HepG2 (cell line): ENCODE results near the gene GRK3.
"Not testable (repeated sequence)": the region's sequence is repeated elsewhere in the genome, so short reads cannot be mapped to it uniquely, and the experiment has no call there.

Source experiments
- CREB1 ChIP-seq, 2 experiments: fragments of 450-650 bp in 1 of 2; IDR thresholded peaks; 2 replicates each; pipeline ENCODE4 v1.6.1; 2016 to 2017; ENCODE audit warnings: control low read depth in 1 of 2, mild to moderate bottlenecking in 1 of 2, missing compliant biosample characterization in 1 of 2, missing genetic modification characterization in 1 of 2
- CTCF ChIP-seq: sonication (generic); formaldehyde crosslinking; IDR thresholded peaks from 2 replicates; pipeline ENCODE4 v1.5.0; 2020; ENCODE audit warnings: mild to moderate bottlenecking, missing genetic modification reagents, moderate library complexity
- EZH2 ChIP-seq: conservative IDR thresholded peaks from 2 replicates; pipeline ENCODE4 v1.6.1; 2012; ENCODE audit warnings: mild to moderate bottlenecking, low read depth, low read length, moderate library complexity
- GMEB1 ChIP-seq: sonication (generic); formaldehyde crosslinking; IDR thresholded peaks from 2 replicates; pipeline ENCODE4 v1.5.1; 2020; ENCODE audit warnings: missing genetic modification reagents, mild to moderate bottlenecking, borderline replicate concordance
- HNRNPK ChIP-seq: fragments of 200-400 bp; formaldehyde crosslinking; IDR thresholded peaks from 2 replicates; pipeline ENCODE4 v1.6.1; 2018; ENCODE audit warnings: low read length, low read depth, moderate library complexity, mild to moderate bottlenecking; ENCODE audit not compliant: poor library complexity, severe bottlenecking
- KLF9 ChIP-seq: IDR thresholded peaks from 2 replicates; pipeline ENCODE4 v1.6.1; 2016; ENCODE audit warnings: low read depth
- MAFK ChIP-seq, 2 experiments: IDR thresholded peaks in 1 of 2; conservative IDR thresholded peaks in 1 of 2; 2 replicates each; pipeline ENCODE4 v1.6.1; 2011; ENCODE audit warnings: improper control_type of control experiment in 2 of 2, low read length in 2 of 2
- NR2F6 ChIP-seq, 2 experiments: IDR thresholded peaks; 2 replicates each; pipeline ENCODE4 v1.6.1; 2016; ENCODE audit warnings: antibody characterized with exemption in 1 of 2, mild to moderate bottlenecking in 1 of 2
- POLR2A ChIP-seq, 2 experiments: IDR thresholded peaks; 2 replicates each; pipeline ENCODE4 v1.6.1; 2011; ENCODE audit warnings: low read depth in 2 of 2, low read length in 2 of 2, mild to moderate bottlenecking in 1 of 2, moderate library complexity in 1 of 2; ENCODE audit not compliant: insufficient read depth in 1 of 2
- RAD21 ChIP-seq: fragments of 450-650 bp; formaldehyde crosslinking; IDR thresholded peaks from 2 replicates; pipeline ENCODE4 v1.5.0; 2020; ENCODE audit warnings: mild to moderate bottlenecking
- ZNF274 ChIP-seq: sonication (generic); formaldehyde crosslinking; IDR thresholded peaks from 2 replicates; pipeline ENCODE4 v1.5.1; 2020; ENCODE audit warnings: mild to moderate bottlenecking, missing genetic modification reagents
- ZNF737 ChIP-seq: sonication (generic); formaldehyde crosslinking; IDR thresholded peaks from 2 replicates; pipeline ENCODE4 v1.5.0; 2020; ENCODE audit warnings: missing genetic modification reagents, mild to moderate bottlenecking, borderline replicate concordance
- ZSCAN29 ChIP-seq: sonication (generic); formaldehyde crosslinking; conservative IDR thresholded peaks from 2 replicates; pipeline ENCODE4 v1.4.0; 2020; ENCODE audit warnings: mild to moderate bottlenecking, missing genetic modification reagents
- TF ChIP-seq, protein P1 (sequence below): sonication (generic); formaldehyde crosslinking; IDR thresholded peaks from 2 replicates; pipeline ENCODE4 v1.4.0; 2020; ENCODE audit warnings: missing genetic modification reagents

- TF ChIP-seq POLR2A (IDR thresholded peaks at IDR 0.05; ENCODE audit: insufficient read depth in 1 of 2, low read depth in 2 of 2, low read length in 2 of 2); GMEB1; CREB1 (IDR thresholded peaks at IDR 0.05); CREB1 (CRISPR knock-in tag; IDR thresholded peaks at IDR 0.05); CTCF; NR2F6 (IDR thresholded peaks at IDR 0.05); NR2F6 (CRISPR knock-in tag; IDR thresholded peaks at IDR 0.05); KLF9 (CRISPR knock-in tag); ZSCAN29 (CRISPR knock-in tag); RAD21; ZNF737 (CRISPR knock-in tag); EZH2; MAFK (conservative IDR thresholded peaks at IDR 0.05 in 1 of 2, IDR thresholded peaks at IDR 0.05 in 1 of 2; ENCODE audit: low read length in 2 of 2); HNRNPK; ZNF274 (CRISPR knock-in tag): not testable (repeated sequence)
- TF ChIP-seq, protein P1, sequence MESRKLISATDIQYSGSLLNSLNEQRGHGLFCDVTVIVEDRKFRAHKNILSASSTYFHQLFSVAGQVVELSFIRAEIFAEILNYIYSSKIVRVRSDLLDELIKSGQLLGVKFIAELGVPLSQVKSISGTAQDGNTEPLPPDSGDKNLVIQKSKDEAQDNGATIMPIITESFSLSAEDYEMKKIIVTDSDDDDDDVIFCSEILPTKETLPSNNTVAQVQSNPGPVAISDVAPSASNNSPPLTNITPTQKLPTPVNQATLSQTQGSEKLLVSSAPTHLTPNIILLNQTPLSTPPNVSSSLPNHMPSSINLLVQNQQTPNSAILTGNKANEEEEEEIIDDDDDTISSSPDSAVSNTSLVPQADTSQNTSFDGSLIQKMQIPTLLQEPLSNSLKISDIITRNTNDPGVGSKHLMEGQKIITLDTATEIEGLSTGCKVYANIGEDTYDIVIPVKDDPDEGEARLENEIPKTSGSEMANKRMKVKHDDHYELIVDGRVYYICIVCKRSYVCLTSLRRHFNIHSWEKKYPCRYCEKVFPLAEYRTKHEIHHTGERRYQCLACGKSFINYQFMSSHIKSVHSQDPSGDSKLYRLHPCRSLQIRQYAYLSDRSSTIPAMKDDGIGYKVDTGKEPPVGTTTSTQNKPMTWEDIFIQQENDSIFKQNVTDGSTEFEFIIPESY (CRISPR knock-in tag): not testable (repeated sequence)
Observed at GRCh38 chr22:25562966-25563760, 1.3 kb upstream of the GRK3 start.
